Adrenal gland (tissue), 5 donors: ENCODE results near the gene VEZT.

Experiments
- POLR2A ChIP-seq, 2 donors: fragments of 450-650 bp; IDR thresholded peaks; one replicate each; pipeline ENCODE4 v1.6.1; 2017; ENCODE audit warnings: antibody characterized with exemption in 2 of 2, mild to moderate bottlenecking in 2 of 2, moderate library complexity in 1 of 2
- TF ChIP-seq, protein P1 (sequence below), 6 experiments: fragments of 450-650 bp in 4 of 6; fragments of 200-600 bp in 2 of 6; sonication (generic) in 1 of 6; IDR thresholded peaks; 1 replicate in 5 of 6; 2 replicates in 1 of 6; pipeline versions ENCODE4 v1.5.1 to v1.8.0; 2016 to 2021; ENCODE audit warnings: antibody characterized with exemption in 6 of 6, mild to moderate bottlenecking in 2 of 6, moderate library complexity in 1 of 6
- donor health status: DM: no; HTN: no; CAD: no.

DNA sequence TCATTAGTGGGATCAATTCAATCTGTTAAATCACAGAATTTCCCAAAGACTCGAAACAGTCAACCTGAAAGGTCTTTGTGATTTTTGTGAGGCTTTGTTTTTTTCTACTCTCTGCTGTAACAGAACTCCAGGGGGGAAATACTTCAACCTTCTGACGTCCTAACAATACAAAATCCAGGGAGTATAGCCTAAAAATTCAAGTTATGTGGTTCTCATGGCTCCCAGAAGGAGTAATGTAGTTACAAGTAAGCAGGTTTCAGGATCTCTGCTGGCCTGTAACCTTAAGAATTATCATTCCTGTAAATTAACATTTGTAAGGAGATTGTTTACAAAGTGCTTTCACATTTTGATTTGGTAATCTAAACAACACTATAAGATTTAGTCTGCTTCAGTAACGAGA, 39.9 kb downstream of the VEZT start:
- TF ChIP-seq POLR2A (IDR thresholded peaks at IDR 0.05), result no peak
- TF ChIP-seq, protein P1, sequence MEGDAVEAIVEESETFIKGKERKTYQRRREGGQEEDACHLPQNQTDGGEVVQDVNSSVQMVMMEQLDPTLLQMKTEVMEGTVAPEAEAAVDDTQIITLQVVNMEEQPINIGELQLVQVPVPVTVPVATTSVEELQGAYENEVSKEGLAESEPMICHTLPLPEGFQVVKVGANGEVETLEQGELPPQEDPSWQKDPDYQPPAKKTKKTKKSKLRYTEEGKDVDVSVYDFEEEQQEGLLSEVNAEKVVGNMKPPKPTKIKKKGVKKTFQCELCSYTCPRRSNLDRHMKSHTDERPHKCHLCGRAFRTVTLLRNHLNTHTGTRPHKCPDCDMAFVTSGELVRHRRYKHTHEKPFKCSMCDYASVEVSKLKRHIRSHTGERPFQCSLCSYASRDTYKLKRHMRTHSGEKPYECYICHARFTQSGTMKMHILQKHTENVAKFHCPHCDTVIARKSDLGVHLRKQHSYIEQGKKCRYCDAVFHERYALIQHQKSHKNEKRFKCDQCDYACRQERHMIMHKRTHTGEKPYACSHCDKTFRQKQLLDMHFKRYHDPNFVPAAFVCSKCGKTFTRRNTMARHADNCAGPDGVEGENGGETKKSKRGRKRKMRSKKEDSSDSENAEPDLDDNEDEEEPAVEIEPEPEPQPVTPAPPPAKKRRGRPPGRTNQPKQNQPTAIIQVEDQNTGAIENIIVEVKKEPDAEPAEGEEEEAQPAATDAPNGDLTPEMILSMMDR (IDR thresholded peaks at IDR 0.05), result no peak
